Parathyroid adenoma (tissue), 2 donors: ENCODE data around the gene SERPINE1.
"Not testable (repeated sequence)": the region's sequence is repeated elsewhere in the genome, so short reads cannot be mapped to it uniquely, and the experiment has no call there.

Experiments
- H2AFZ ChIP-seq: fragments of 300-600 bp; sonication (generic); one replicate; pipeline ENCODE4 v1.7.0; 2017; ENCODE audit warnings: antibody characterized with exemption, mild to moderate bottlenecking
- H3K27ac ChIP-seq: fragments of 300-600 bp; sonication (generic); one replicate; pipeline ENCODE4 v1.7.0; 2017
- H3K27me3 ChIP-seq: fragments of 300-600 bp; sonication (generic); one replicate; pipeline ENCODE4 v1.7.0; 2017; ENCODE audit warnings: low read length; ENCODE audit not compliant: control insufficient read depth, insufficient read depth
- H3K36me3 ChIP-seq: fragments of 300-600 bp; sonication (generic); one replicate; pipeline ENCODE4 v1.7.0; 2017; ENCODE audit warnings: low read length; ENCODE audit not compliant: control insufficient read depth, insufficient read depth
- H3K4me1 ChIP-seq: fragments of 300-600 bp; sonication (generic); one replicate; pipeline ENCODE4 v1.7.0; 2017; ENCODE audit warnings: control low read depth
- H3K4me2 ChIP-seq: fragments of 300-600 bp; sonication (generic); one replicate; pipeline ENCODE4 v1.7.0; 2017; ENCODE audit warnings: low read length
- H3K4me3 ChIP-seq: fragments of 300-600 bp; sonication (generic); one replicate; pipeline ENCODE4 v1.7.0; 2017; ENCODE audit warnings: low read depth, low read length
- H3K79me2 ChIP-seq: fragments of 300-600 bp; sonication (generic); one replicate; pipeline ENCODE4 v1.7.0; 2017; ENCODE audit warnings: control low read depth
- H3K9ac ChIP-seq: fragments of 300-600 bp; sonication (generic); one replicate; pipeline ENCODE4 v1.7.0; 2017; ENCODE audit warnings: mild to moderate bottlenecking
- H3K9me3 ChIP-seq: fragments of 300-600 bp; sonication (generic); one replicate; pipeline ENCODE4 v1.7.0; 2017; ENCODE audit warnings: low read length; ENCODE audit not compliant: control insufficient read depth
- TF ChIP-seq, protein P1 (sequence below): fragments of 300-600 bp; sonication (generic); IDR thresholded peaks from one replicate; pipeline ENCODE4 v1.7.0; 2017; ENCODE audit warnings: antibody characterized with exemption, mild to moderate bottlenecking
- donor health status: primary hyperparathyroidism.

SERPINE1 gene

DNA sequence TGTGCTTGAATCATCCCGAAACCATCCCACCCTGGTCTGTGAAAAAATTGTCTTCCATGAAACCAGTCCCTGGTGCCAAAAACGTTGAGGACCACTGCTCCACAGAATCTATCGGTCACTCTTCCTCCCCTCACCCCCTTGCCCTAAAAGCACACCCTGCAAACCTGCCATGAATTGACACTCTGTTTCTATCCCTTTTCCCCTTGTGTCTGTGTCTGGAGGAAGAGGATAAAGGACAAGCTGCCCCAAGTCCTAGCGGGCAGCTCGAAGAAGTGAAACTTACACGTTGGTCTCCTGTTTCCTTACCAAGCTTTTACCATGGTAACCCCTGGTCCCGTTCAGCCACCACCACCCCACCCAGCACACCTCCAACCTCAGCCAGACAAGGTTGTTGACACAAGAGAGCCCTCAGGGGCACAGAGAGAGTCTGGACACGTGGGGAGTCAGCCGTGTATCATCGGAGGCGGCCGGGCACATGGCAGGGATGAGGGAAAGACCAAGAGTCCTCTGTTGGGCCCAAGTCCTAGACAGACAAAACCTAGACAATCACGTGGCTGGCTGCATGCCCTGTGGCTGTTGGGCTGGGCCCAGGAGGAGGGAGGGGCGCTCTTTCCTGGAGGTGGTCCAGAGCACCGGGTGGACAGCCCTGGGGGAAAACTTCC is 784 bp upstream of the SERPINE1 start:
- Histone ChIP-seq H3K4me3 (no peak overlapping the region), H3K27me3 (no peaks in the 10 kb centered on the region), H2AFZ (peak overlapping the region; percentile 68), H3K36me3 (no peaks in the 10 kb centered on the region), H3K79me2 (no peaks in the 10 kb centered on the region), H3K27ac (peak overlapping the region; percentile 11), H3K4me1 (peaks cover 8% of the 10 kb centered on the region), H3K4me2 (peak overlapping the region; percentile 54), H3K9ac (no peak overlapping the region), H3K9me3 (no peaks in the 10 kb centered on the region)
- TF ChIP-seq, protein P1, sequence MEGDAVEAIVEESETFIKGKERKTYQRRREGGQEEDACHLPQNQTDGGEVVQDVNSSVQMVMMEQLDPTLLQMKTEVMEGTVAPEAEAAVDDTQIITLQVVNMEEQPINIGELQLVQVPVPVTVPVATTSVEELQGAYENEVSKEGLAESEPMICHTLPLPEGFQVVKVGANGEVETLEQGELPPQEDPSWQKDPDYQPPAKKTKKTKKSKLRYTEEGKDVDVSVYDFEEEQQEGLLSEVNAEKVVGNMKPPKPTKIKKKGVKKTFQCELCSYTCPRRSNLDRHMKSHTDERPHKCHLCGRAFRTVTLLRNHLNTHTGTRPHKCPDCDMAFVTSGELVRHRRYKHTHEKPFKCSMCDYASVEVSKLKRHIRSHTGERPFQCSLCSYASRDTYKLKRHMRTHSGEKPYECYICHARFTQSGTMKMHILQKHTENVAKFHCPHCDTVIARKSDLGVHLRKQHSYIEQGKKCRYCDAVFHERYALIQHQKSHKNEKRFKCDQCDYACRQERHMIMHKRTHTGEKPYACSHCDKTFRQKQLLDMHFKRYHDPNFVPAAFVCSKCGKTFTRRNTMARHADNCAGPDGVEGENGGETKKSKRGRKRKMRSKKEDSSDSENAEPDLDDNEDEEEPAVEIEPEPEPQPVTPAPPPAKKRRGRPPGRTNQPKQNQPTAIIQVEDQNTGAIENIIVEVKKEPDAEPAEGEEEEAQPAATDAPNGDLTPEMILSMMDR, result no peak

DNA sequence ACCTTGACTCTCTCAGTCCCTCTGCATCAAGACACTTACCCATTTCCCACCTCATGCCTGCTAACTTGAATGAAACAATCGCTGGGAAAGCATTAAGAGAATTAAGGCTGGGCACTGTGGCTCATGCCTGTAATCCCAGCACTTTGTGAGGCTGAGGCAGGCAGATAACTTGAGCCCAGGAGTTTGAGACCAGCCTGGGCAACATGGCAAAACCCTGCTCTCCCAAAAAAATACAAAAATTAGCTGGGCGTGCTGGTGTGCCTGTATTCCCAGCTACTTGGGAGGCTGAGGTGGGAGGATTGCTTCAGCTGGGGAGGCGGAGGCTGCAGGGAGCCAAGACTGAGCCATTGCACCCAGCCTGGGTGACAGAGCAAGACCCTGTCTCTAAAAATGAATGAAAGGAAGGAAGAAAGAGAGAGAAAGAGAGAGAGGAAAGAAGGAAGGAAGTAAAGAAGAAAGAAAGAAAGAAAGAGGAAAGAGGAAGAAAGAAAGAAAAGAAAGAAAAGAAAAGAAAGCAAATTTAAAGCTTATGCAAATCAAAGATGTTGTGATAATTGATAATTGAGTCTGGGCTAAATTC is 646 bp downstream of the SERPINE1 start:
- peaks cover 8% of the 10 kb centered on the region for H3K4me1 ChIP-seq
- H3K27me3 ChIP-seq, result no peaks in the 10 kb centered on the region

DNA sequence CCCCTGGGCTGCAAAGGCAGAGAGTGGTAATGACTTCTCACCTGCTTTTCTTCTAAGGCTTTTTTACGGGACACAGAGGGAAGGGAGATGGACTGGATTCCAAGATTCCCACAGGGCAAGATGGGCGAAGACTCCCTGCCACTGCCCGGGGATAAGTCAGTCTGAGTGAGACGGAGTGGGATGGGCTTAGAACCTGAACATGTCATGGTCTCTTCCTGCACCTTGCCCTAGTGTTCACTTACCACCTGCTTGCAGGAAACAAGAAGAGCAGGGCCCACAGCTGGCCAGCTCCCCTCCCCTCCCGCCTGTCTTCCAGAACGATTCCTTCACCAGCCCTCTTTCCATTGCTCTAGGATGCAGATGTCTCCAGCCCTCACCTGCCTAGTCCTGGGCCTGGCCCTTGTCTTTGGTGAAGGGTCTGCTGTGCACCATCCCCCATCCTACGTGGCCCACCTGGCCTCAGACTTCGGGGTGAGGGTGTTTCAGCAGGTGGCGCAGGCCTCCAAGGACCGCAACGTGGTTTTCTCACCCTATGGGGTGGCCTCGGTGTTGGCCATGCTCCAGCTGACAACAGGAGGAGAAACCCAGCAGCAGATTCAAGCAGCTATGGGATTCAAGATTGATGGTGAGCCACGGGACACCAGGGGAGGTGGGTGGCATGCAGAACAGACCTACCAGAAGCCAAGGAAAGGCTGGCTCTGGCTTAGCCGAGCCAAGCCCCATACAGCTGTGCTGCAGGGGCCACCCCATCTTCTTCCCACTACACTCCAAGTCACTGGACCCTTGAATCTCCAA is 1.3 kb downstream of the SERPINE1 start:
- no peaks in the 10 kb centered on the region for H3K27me3 ChIP-seq
- no peak overlapping the region for H3K4me2 ChIP-seq
- TF ChIP-seq, protein P1, result no peak
- no peaks in the 10 kb centered on the region for H3K36me3 ChIP-seq
- no peak overlapping the region for H2AFZ ChIP-seq
- H3K4me1 ChIP-seq, result peaks cover 8% of the 10 kb centered on the region
- H3K9me3 ChIP-seq, result no peaks in the 10 kb centered on the region
- no peak overlapping the region for H3K9ac ChIP-seq
- no peaks in the 10 kb centered on the region for H3K79me2 ChIP-seq
- H3K4me3 ChIP-seq, result no peak overlapping the region
- H3K27ac ChIP-seq, result no peak overlapping the region

More for the DNA sequence above, 646 bp downstream of the SERPINE1 start:
- Histone ChIP-seq H3K4me2 (peak overlapping the region; percentile 54), H3K9me3 (no peaks in the 10 kb centered on the region), H3K79me2 (no peaks in the 10 kb centered on the region), H3K9ac (no peak overlapping the region), H3K36me3 (no peaks in the 10 kb centered on the region), H3K4me3 (no peak overlapping the region), H2AFZ (no peak overlapping the region), H3K27ac (no peak overlapping the region)
- TF ChIP-seq, protein P1, result no peak

DNA sequence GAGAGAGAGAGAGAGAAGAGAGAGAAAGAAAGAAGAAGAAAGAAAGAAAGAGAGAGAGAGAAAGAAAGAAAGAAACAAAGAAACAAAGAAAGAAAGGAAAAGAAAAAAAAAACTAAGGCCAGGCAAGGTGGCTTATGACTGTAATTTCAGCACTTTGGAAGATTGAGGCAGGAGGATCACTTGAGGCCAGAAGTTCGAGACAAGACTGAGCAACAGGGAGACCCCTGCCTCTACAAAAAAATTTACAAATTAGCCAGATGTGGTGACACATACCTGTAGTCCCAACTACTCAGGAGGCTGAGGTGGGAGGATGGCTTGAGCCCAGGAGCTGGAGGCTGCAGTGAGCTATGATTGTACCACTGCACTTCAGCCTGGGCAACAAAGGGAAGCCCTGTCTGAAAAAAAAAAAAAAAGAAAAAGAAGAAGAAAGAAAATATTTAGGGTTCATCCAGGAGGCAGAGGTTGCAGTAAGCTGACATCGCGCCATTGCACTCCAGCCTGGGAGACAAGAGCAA is 2.8 kb downstream of the SERPINE1 start:
- H3K79me2 ChIP-seq, result no peaks in the 10 kb centered on the region
- H3K4me2 ChIP-seq, result no peak overlapping the region
- no peak overlapping the region for H3K27ac ChIP-seq
- peaks cover 8% of the 10 kb centered on the region for H3K4me1 ChIP-seq
- H3K36me3 ChIP-seq, result no peaks in the 10 kb centered on the region
- H3K9me3 ChIP-seq, result no peaks in the 10 kb centered on the region
- no peak overlapping the region for H3K9ac ChIP-seq
- H2AFZ ChIP-seq, result no peak overlapping the region
- TF ChIP-seq, protein P1, result no peak
- H3K27me3 ChIP-seq, result no peaks in the 10 kb centered on the region
- H3K4me3 ChIP-seq, result no peak overlapping the region

DNA sequence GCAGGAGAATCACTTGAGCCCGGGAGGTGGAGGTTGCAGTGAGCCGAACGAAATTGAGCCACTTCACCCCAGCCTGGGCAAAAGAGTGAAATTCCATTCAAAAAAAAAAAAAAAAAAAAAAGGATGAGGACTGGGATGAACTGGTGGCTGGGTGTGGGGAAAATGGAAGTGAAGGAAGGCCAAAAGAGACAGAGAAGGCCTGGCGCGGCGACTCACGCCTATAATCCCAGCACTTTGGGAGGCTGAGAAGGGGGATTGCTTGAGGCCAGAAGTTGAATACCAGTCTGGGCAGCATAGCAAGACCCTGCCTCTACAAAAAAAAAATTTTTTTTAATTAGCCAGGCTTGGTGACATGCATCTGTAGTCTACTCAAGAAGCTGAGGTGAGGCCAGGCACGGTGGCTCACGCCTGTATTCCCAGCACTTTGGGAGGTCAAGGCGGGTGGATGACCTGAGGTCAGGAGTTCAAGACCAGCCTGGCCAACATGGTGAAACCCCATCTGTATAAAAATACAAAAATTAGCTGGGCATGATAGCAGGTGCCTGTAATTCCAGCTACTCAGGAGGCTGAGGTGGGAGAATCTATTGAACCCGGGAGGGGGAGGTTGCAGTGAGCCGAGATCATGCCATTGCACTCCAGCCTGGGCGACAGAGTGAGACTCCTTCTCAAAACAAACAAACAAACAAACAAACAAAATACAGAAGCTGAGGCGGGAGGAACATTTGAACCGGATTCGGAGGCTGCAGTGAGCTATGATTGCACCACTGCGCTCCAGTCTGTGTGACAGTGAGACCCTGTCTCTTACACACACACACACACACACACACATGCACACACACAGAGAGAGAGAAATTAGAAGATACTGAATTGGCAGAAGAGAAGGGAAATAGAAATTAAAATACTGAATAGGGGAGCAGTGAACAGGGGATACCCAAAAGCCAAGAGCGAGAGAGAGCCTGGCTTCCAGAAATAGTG is 6.0 kb downstream of the SERPINE1 start:
- not testable (repeated sequence) for H3K79me2 ChIP-seq, H3K4me3 ChIP-seq, H3K27me3 ChIP-seq, H3K27ac ChIP-seq, H2AFZ ChIP-seq, H3K4me1 ChIP-seq, H3K36me3 ChIP-seq, H3K4me2 ChIP-seq, H3K9me3 ChIP-seq, H3K9ac ChIP-seq
